Neural cell (in vitro differentiated cells): Measurements from ENCODE around the gene DDTL.

ENCODE experiments used
- POLR2AphosphoS5 ChIP-seq: IDR thresholded peaks from 2 replicates; pipeline ENCODE4 v1.6.1; 2012
- TF ChIP-seq, protein P1 (sequence below): fragments of 450-650 bp; IDR thresholded peaks from 2 replicates; pipeline ENCODE4 v1.5.1; 2014; ENCODE audit warnings: antibody characterized with exemption, mild to moderate bottlenecking, moderate library complexity; ENCODE audit not compliant: poor library complexity, severe bottlenecking

GRCh38 chr22:24008381-24009226 lies 41.9 kb downstream of the DDTL start:
- TF ChIP-seq POLR2AphosphoS5: no peak
- TF ChIP-seq, protein P1, sequence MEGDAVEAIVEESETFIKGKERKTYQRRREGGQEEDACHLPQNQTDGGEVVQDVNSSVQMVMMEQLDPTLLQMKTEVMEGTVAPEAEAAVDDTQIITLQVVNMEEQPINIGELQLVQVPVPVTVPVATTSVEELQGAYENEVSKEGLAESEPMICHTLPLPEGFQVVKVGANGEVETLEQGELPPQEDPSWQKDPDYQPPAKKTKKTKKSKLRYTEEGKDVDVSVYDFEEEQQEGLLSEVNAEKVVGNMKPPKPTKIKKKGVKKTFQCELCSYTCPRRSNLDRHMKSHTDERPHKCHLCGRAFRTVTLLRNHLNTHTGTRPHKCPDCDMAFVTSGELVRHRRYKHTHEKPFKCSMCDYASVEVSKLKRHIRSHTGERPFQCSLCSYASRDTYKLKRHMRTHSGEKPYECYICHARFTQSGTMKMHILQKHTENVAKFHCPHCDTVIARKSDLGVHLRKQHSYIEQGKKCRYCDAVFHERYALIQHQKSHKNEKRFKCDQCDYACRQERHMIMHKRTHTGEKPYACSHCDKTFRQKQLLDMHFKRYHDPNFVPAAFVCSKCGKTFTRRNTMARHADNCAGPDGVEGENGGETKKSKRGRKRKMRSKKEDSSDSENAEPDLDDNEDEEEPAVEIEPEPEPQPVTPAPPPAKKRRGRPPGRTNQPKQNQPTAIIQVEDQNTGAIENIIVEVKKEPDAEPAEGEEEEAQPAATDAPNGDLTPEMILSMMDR: no peak
